Fibroblast of lung (primary cell): ENCODE data around the gene MAGEA11. TPM values are rescaled to one million over a fixed set of nuclear protein-coding genes. Genes with fewer than 3 reads are reported as not detected.

Experiments used
- DNase-seq, 2 donors: peaks; one replicate each; pipeline versions ENCODE4 v3.0.0 to v3.0.0-alpha.2; 2010; ENCODE audit warnings: low read depth in 2 of 2
- H2AFZ ChIP-seq: 2 replicates; pipeline ENCODE4 v1.5.1; 2012; ENCODE audit warnings: low read length, control low read depth, inconsistent platforms
- H3K27ac ChIP-seq: 2 replicates; pipeline ENCODE4 v1.5.1; 2011; ENCODE audit warnings: low read length, control low read depth; ENCODE audit not compliant: insufficient read depth
- H3K27me3 ChIP-seq: 2 replicates; pipeline ENCODE4 v1.5.1; 2011; ENCODE audit warnings: mild to moderate bottlenecking, low read length; ENCODE audit not compliant: control insufficient read depth, insufficient read depth
- H3K36me3 ChIP-seq: 2 replicates; pipeline ENCODE4 v1.5.1; 2011; ENCODE audit warnings: low read length; ENCODE audit not compliant: control insufficient read depth, insufficient read depth
- H3K4me1 ChIP-seq: 2 replicates; pipeline ENCODE4 v1.5.1; 2011; ENCODE audit warnings: low read length; ENCODE audit not compliant: control insufficient read depth, insufficient read depth; ENCODE audit errors: extremely low read depth
- H3K4me2 ChIP-seq: 2 replicates; pipeline ENCODE4 v1.5.1; 2011; ENCODE audit warnings: low read length, control low read depth; ENCODE audit not compliant: insufficient read depth; ENCODE audit errors: extremely low read depth
- H3K4me3 ChIP-seq, 4 experiments: fragments of 200-600 bp in 1 of 4; sonication (generic) in 1 of 4; replicated peaks in 1 of 4; 2 replicates each; pipeline ENCODE4 v1.5.1; 2011 to 2016; ENCODE audit warnings: low read length in 4 of 4, low read depth in 3 of 4, mild to moderate bottlenecking in 3 of 4, control low read depth in 2 of 4, inconsistent platforms in 1 of 4, mixed read lengths in 1 of 4; ENCODE audit not compliant: insufficient read depth in 1 of 4; ENCODE audit errors: control extremely low read depth in 1 of 4
- H3K79me2 ChIP-seq: 2 replicates; pipeline ENCODE4 v1.5.1; 2012; ENCODE audit warnings: mild to moderate bottlenecking, low read length, inconsistent platforms; ENCODE audit not compliant: control insufficient read depth, insufficient read depth
- H3K9ac ChIP-seq: 2 replicates; pipeline ENCODE4 v1.5.1; 2011; ENCODE audit warnings: mild to moderate bottlenecking, low read length, control low read depth; ENCODE audit not compliant: insufficient read depth
- H3K9me3 ChIP-seq: 2 replicates; pipeline ENCODE4 v1.5.1; 2012; ENCODE audit warnings: low read depth, low read length; ENCODE audit not compliant: control insufficient read depth, insufficient read depth
- H4K20me1 ChIP-seq: 2 replicates; pipeline ENCODE4 v1.5.1; 2011; ENCODE audit warnings: low read length; ENCODE audit not compliant: control insufficient read depth, insufficient read depth; ENCODE audit errors: extremely low read depth
- EZH2 ChIP-seq: IDR thresholded peaks from 2 replicates; pipeline ENCODE4 v1.5.1; 2012; ENCODE audit warnings: low read length, control low read depth, mild to moderate bottlenecking; ENCODE audit errors: missing control alignments
- polyA plus RNA-seq, 2 donors: library from polyadenylated mRNA; depleted of rRNA in 1 of 2; stranded (reverse) in 1 of 2; unstranded in 1 of 2; fragments of >200 nt; gene quantifications; 2 replicates each; pipeline ENCODE4 v1.2.1, GENCODE V29; 2011 to 2012; ENCODE audit warnings: missing spikeins in 1 of 2
- total RNA-seq: library from RNA; depleted of rRNA; stranded (reverse); fragments of >200 nt; gene quantifications from 2 replicates; pipeline ENCODE4 v1.2.1, GENCODE V29; 2014
- TF ChIP-seq, protein P1 (sequence below), 2 donors: IDR thresholded peaks in 1 of 2; conservative IDR thresholded peaks in 1 of 2; 1 replicate in 1 of 2; 2 replicates in 1 of 2; pipeline ENCODE4 v1.5.1; 2011 to 2012; ENCODE audit warnings: low read length in 2 of 2, control low read depth in 1 of 2, inconsistent platforms in 1 of 2, low read depth in 1 of 2, mild to moderate bottlenecking in 1 of 2

MAGEA11 gene
- total and polyA plus RNA-seq, 2 donors (not counting 1 experiment from before 2014, with no cell fraction given), result not detected

DNA sequence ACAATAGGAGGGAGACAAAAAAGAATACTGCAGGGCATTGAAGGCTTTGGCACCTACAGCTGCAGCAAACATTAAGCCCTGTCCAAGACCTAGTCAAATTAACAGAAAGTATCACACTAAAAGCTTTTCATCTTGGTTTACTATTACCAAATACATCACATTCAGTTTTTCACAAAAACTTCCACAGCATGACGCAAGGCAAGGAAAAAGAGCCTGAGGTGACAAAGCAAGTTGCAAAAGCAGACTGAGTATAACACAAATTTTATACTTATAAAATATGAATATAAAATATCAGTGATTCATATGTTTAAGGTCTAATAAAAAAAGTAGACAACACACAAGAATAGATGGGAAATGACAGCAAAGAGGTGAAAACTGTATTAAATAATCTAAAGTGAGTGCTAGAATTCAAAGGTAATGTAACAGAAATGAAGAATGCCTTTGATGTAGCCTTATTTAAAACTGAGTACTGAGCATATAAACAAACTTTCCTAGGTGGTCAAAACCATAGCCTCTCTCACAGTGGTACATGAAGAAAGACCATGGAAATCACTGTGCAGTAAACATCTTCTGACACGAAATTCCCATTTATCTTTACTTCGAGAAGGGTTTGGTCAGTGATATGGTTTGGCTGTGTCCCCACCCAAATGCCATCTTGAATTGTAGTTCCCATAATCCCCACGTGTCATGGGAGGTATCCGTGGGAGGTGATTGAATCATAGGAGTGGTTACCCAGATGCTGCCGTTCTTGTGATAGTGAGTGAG is 27.7 kb upstream of the MAGEA11 start:
- H3K4me3 ChIP-seq, result no peak overlapping the region
- H3K27me3 ChIP-seq, result no peaks in the 10 kb centered on the region
- H3K4me2 ChIP-seq, result no peak overlapping the region
- no peak overlapping the region for H3K27ac ChIP-seq
- H3K4me1 ChIP-seq, result no peaks in the 10 kb centered on the region
- no peaks in the 10 kb centered on the region for H3K79me2 ChIP-seq
- H4K20me1 ChIP-seq, result no peaks in the 10 kb centered on the region
- no peak for TF ChIP-seq EZH2
- TF ChIP-seq, protein P1, sequence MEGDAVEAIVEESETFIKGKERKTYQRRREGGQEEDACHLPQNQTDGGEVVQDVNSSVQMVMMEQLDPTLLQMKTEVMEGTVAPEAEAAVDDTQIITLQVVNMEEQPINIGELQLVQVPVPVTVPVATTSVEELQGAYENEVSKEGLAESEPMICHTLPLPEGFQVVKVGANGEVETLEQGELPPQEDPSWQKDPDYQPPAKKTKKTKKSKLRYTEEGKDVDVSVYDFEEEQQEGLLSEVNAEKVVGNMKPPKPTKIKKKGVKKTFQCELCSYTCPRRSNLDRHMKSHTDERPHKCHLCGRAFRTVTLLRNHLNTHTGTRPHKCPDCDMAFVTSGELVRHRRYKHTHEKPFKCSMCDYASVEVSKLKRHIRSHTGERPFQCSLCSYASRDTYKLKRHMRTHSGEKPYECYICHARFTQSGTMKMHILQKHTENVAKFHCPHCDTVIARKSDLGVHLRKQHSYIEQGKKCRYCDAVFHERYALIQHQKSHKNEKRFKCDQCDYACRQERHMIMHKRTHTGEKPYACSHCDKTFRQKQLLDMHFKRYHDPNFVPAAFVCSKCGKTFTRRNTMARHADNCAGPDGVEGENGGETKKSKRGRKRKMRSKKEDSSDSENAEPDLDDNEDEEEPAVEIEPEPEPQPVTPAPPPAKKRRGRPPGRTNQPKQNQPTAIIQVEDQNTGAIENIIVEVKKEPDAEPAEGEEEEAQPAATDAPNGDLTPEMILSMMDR (conservative IDR thresholded peaks at IDR 0.05 in 1 of 2, IDR thresholded peaks at IDR 0.05 in 1 of 2; ENCODE audit: low read depth in 1 of 2, low read length in 2 of 2), result no peak
- peak in 1 of 2 donors; percentile 0 for DNase-seq
- no peak overlapping the region for H3K9ac ChIP-seq
- no peaks in the 10 kb centered on the region for H3K9me3 ChIP-seq
- H2AFZ ChIP-seq, result no peak overlapping the region
- H3K36me3 ChIP-seq, result no peaks in the 10 kb centered on the region

DNA sequence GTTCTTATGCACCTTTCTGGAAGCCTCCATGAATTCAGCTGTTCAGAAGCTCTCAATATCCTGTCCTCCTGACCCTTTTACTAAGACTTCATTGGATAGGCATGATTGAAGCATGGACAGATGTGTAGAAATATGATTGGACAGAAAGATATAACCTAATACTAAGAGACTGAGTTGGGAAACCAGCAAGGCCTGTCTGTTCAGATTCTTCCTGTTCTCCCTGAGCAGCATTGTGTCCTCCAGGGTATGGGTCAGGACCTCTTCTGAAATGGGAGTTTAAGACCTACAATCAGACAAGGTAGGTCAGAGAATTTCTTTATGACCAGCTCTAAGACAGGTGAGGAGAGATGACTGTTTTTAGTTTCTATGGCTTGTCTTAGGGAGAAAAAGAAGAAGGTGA is 23.9 kb upstream of the MAGEA11 start:
- H3K36me3 ChIP-seq, result no peaks in the 10 kb centered on the region
- no peak overlapping the region for H3K27ac ChIP-seq
- no peak overlapping the region for H3K9ac ChIP-seq
- no peak overlapping the region for H2AFZ ChIP-seq
- TF ChIP-seq, protein P1 (conservative IDR thresholded peaks at IDR 0.05 in 1 of 2, IDR thresholded peaks at IDR 0.05 in 1 of 2; ENCODE audit: low read depth in 1 of 2, low read length in 2 of 2), result no peak
- no peaks in the 10 kb centered on the region for H3K4me1 ChIP-seq
- no peak overlapping the region for H3K4me3 ChIP-seq
- DNase-seq, result no peak
- H3K9me3 ChIP-seq, result no peaks in the 10 kb centered on the region
- no peaks in the 10 kb centered on the region for H3K79me2 ChIP-seq
- no peaks in the 10 kb centered on the region for H4K20me1 ChIP-seq
- no peak overlapping the region for H3K4me2 ChIP-seq
- H3K27me3 ChIP-seq, result no peaks in the 10 kb centered on the region

DNA sequence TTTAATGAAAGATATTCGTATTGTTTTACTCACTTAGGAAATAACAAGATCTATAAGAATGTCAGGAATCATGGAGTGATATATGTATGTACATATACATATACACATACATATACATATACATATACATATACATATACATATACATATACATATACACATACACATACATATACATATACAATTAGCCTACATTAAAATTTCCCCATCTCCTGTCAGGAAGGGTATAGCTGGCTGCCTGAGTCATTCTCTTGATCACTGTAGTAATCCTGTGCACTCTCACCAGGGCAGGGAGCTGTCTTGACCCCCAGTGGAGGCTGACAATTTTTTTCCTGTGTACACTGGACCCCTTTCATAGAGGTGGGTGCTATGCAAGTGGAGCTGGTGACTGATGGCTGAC is 23.3 kb upstream of the MAGEA11 start:
- Histone ChIP-seq H3K4me3 (no peak overlapping the region), H3K27ac (no peak overlapping the region), H3K4me2 (no peak overlapping the region), H3K9me3 (no peaks in the 10 kb centered on the region), H4K20me1 (no peaks in the 10 kb centered on the region), H3K79me2 (no peaks in the 10 kb centered on the region), H3K27me3 (no peaks in the 10 kb centered on the region), H3K36me3 (no peaks in the 10 kb centered on the region), H3K4me1 (no peaks in the 10 kb centered on the region), H2AFZ (no peak overlapping the region), H3K9ac (no peak overlapping the region)
- TF ChIP-seq, protein P1 (conservative IDR thresholded peaks at IDR 0.05 in 1 of 2, IDR thresholded peaks at IDR 0.05 in 1 of 2; ENCODE audit: low read depth in 1 of 2, low read length in 2 of 2), result no peak
- TF ChIP-seq EZH2, result no peak
- no peak for DNase-seq
